Mucosa of descending colon (tissue), 3 donors: ENCODE measurements around the gene TBC1D23. TPM values are rescaled to one million over a fixed set of nuclear protein-coding genes. Genes with fewer than 3 reads are reported as not detected.
"Not testable (repeated sequence)": the region's sequence is repeated elsewhere in the genome, so short reads cannot be mapped to it uniquely, and the experiment has no call there.

Experiments used
- ATAC-seq: fragments of 200-7000 bp; cut with Tn5 transposase; one replicate; pipeline ENCODE4 v1.9.1; 2020; ENCODE audit warnings: mild to moderate bottlenecking, moderate library complexity
- DNase-seq, 3 donors: peaks; one replicate each; pipeline ENCODE4 v3.0.0-alpha.2; 2020
- H3K36me3 ChIP-seq: fragments of 200-600 bp; one replicate; pipeline ENCODE4 v1.8.0; 2021; ENCODE audit warnings: low read depth, mild to moderate bottlenecking
- H3K4me1 ChIP-seq: fragments of 200-600 bp; one replicate; pipeline ENCODE4 v1.8.0; 2021; ENCODE audit warnings: low read depth, mild to moderate bottlenecking
- H3K4me3 ChIP-seq: fragments of 200-600 bp; one replicate; pipeline ENCODE4 v1.8.0; 2021; ENCODE audit warnings: mild to moderate bottlenecking
- H3K9me3 ChIP-seq: fragments of 200-600 bp; one replicate; pipeline ENCODE4 v1.8.0; 2021; ENCODE audit warnings: mild to moderate bottlenecking
- intact Hi-C, 2 donors: fragments of 100-400 bp; cut with DNase I in 1 of 2; cut with micrococcal nuclease in 1 of 2; formaldehyde crosslinking; loops; one replicate each; pipeline versions ENCODE4 v1.11.0 to v1.11.1; 2022; cut with DNase I, micrococcal nuclease
- total RNA-seq, 3 donors: library from RNA; stranded (reverse); fragmentation: NEBNext Ultra II Directional in 2 of 3; extraction: Animal tissue kit (Norgen Biotek cat#: 25700) in 2 of 3; gene quantifications; one replicate each; pipeline versions ENCODE4 v1.2.1 to v1.2.4, GENCODE V29; 2021 to 2023
- TF ChIP-seq, protein P1 (sequence below): fragments of 200-600 bp; IDR thresholded peaks from one replicate; pipeline ENCODE4 v1.8.0; 2022; ENCODE audit warnings: antibody characterized with exemption, mild to moderate bottlenecking
- donor health status: DM: no; HTN: no; CAD: no; lungs with moderate emphysema.
- donor health status: DM: no; HTN: no; CAD: no.
- donor health status: DM: no; HTN: yes; CAD: no.

TBC1D23 gene
- total RNA-seq, 3 donors from 2014 or later = 43.5 to 45.6 (median 44.0) TPM

DNA sequence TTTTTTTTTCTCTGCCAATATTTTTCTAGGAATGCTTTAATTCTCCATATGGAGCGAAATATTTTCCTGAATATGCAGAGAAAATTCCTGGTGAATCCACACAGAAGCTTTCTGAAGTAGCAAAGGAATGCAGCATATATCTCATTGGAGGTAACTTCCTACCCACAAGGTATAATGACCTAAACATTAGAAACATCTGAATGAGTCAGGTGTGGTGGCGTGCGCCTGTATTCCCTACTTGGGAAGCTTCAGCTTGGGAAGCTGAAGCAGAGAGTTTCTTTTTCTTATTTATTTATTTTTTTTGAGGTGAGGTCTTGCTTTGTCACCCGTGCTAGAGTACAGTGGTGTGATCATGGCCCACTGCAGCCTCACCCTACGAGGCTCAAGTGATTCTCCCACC lies 79.0 kb downstream of the TBC1D23 start:
- Histone ChIP-seq H3K4me1 (no peaks in the 10 kb centered on the region), H3K36me3 (peaks cover 4% of the 10 kb centered on the region), H3K4me3 (no peak overlapping the region), H3K9me3 (no peaks in the 10 kb centered on the region)
- TF ChIP-seq, protein P1, sequence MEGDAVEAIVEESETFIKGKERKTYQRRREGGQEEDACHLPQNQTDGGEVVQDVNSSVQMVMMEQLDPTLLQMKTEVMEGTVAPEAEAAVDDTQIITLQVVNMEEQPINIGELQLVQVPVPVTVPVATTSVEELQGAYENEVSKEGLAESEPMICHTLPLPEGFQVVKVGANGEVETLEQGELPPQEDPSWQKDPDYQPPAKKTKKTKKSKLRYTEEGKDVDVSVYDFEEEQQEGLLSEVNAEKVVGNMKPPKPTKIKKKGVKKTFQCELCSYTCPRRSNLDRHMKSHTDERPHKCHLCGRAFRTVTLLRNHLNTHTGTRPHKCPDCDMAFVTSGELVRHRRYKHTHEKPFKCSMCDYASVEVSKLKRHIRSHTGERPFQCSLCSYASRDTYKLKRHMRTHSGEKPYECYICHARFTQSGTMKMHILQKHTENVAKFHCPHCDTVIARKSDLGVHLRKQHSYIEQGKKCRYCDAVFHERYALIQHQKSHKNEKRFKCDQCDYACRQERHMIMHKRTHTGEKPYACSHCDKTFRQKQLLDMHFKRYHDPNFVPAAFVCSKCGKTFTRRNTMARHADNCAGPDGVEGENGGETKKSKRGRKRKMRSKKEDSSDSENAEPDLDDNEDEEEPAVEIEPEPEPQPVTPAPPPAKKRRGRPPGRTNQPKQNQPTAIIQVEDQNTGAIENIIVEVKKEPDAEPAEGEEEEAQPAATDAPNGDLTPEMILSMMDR = no peak
- intact Hi-C loops = no loop called here
- ATAC-seq (no peak), DNase-seq (no peak)

DNA sequence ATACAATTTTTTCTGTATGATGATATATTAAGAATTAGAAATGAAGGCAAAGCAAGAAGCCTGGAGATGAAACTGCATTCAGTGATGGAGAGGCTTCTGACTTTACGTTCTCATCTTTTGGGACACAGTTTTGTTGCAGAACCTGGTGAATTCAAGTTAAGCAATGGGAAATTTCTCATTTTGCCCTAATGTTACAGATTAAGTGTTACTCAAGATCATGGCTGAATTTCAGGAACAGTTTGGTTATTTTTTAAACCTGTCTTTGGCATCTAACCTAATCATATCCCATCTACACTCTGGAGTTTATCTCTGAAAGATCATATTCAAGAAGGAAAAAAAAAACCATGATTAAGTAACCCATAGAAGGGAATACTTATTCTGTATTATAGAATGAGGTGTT lies 79.7 kb downstream of the TBC1D23 start:
- intact Hi-C loops = no loop called here
- TF ChIP-seq, protein P1 = no peak
- Histone ChIP-seq H3K4me1 (no peaks in the 10 kb centered on the region), H3K4me3 (no peak overlapping the region), H3K9me3 (no peaks in the 10 kb centered on the region), H3K36me3 (peaks cover 4% of the 10 kb centered on the region)
- no peak for ATAC-seq
- no peak for DNase-seq

DNA sequence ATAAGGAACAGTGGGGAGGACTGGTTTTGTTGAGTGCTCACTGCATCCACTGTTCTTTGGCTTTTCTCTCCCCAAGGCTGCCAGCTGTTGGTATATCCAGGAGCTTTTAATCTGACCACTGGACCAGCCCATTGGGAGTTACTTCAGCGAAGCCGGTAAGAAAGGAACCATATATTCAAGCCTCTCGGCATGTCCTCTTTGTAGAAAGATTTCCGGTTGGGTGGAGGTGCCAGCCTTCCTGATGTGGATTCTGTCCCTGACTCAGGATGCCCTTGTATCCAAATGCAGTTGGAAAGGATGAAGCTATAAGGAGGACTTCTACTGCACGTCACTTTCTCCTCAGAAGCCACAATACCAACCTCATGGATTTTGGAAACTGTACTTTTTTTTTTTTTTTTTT lies 87.9 kb downstream of the TBC1D23 start:
- Histone ChIP-seq H3K36me3 (no peaks in the 10 kb centered on the region), H3K4me3 (no peak overlapping the region), H3K4me1 (no peaks in the 10 kb centered on the region), H3K9me3 (no peaks in the 10 kb centered on the region)
- no peak for DNase-seq
- no peak for ATAC-seq
- intact Hi-C loops = no loop called here
- TF ChIP-seq, protein P1 = no peak

DNA sequence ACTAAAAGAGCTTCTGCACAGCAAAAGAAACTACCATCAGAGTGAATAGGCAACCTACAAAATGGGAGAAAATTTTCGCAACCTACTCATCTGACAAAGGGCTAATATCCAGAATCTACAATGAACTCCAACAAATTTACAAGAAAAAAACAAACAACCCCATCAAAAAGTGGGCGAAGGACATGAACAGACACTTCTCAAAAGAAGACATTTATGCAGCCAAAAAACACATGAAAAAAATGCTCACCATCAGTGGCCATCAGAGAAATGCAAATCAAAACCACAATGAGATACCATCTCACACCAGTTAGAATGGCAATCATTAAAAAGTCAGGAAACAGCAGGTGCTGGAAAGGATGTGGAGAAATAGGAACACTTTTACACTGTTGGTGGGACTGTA lies 91.0 kb downstream of the TBC1D23 start:
- H3K4me3 ChIP-seq, H3K9me3 ChIP-seq, DNase-seq, ATAC-seq, intact Hi-C loops, H3K36me3 ChIP-seq, H3K4me1 ChIP-seq: not testable (repeated sequence)

DNA sequence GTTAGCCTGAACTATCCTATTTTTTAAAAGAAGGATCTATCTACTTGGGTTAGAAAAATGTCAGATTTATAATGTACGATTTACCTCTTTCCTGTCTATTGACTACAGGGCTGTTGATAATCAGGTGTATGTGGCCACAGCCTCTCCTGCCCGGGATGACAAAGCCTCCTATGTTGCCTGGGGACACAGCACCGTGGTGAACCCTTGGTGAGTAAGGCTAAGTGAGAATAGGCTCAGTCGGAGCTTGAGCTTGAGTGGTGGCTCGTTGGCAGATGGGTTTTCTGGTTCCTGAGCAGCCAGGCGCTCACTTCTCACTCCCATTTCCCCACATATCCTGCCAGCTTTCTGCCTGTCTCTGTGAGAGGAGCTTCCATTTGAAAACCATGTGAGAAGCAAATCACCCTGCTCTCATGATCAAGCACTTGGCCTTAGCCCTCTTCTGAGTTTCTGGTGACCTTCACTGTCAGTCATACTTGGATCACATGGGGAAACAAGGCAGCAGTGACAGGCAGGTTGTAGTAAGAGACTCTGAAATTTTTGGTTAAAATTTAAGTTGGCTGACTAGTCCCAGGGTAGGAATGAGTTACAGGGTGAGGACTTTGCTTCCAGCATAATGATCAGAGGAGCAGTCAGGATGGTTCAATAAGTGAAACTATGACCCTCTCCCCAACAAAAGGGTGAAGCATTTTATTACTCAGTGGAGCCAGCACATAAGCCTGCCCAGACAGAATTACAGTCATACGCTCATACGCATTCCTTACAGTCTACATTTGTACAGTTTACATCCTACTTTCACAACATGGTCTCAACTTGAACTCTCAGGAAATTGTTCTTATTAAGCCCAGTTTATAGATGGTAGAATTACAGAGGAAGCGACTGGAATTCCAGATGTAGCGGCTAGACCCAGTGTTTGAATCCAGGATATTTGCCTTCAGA lies 91.8 kb downstream of the TBC1D23 start:
- TF ChIP-seq, protein P1 = no peak
- Histone ChIP-seq H3K4me3 (no peak overlapping the region), H3K4me1 (no peaks in the 10 kb centered on the region), H3K9me3 (no peaks in the 10 kb centered on the region), H3K36me3 (no peaks in the 10 kb centered on the region)
- ATAC-seq (no peak), DNase-seq (no peak)
- intact Hi-C loops = no loop called here

DNA sequence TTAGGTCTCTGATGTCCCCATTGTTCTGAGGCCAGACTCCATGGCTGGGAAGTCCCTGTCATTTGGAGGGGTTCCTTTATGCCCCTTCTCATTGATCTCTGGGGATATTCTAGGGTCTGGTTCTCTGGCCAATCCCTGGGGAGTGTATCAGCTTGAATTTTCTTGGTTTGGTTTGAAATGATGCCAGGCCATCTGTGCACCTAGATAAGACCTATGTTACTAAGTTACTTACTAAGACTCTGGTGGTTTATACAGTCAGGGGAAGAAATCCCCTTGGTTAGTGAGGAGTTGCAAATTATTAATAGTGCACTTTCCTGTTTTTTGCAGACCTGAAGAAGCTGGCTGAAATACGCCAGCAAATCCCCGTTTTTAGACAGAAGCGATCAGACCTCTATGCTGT lies 94.1 kb downstream of the TBC1D23 start:
- no peaks in the 10 kb centered on the region for H3K36me3 ChIP-seq
- no peak overlapping the region for H3K4me3 ChIP-seq
- DNase-seq (no peak), ATAC-seq (no peak)
- TF ChIP-seq, protein P1 = no peak
- H3K4me1 ChIP-seq = no peaks in the 10 kb centered on the region
- intact Hi-C loops = no loop called here
- H3K9me3 ChIP-seq = no peaks in the 10 kb centered on the region
